GM18498 (cell line): ENCODE results near the gene CATSPERB.
"Not testable (repeated sequence)": the region's sequence is repeated elsewhere in the genome, so short reads cannot be mapped to it uniquely, and the experiment has no call there.

Experiments
- ATAC-seq: cut with Tn5 transposase; IDR thresholded peaks from one replicate; pipeline ENCODE4 v1.9.1; 2021; ENCODE audit warnings: mild to moderate bottlenecking, moderate library complexity; ENCODE audit not compliant: unreplicated experiment

Gene CATSPERB

GRCh38 chr14:91677687-91678086, 54.2 kb downstream of the CATSPERB start:
- not testable (repeated sequence) for ATAC-seq

GRCh38 chr14:91674911-91675310, 57.0 kb downstream of the CATSPERB start:
- ATAC-seq, result no peak

GRCh38 chr14:91669867-91670266, 62.0 kb downstream of the CATSPERB start:
- ATAC-seq, result no peak

- not testable (repeated sequence) for ATAC-seq
Observed at GRCh38 chr14:91667101-91667500, 64.8 kb downstream of the CATSPERB start.

- ATAC-seq, result no peak
Observed at GRCh38 chr14:91660790-91661189, 71.1 kb downstream of the CATSPERB start.

- ATAC-seq, result no peak
Observed at GRCh38 chr14:91654836-91655235, 77.0 kb downstream of the CATSPERB start.

- ATAC-seq, result no peak
Observed at GRCh38 chr14:91653451-91653850, 78.4 kb downstream of the CATSPERB start.

- no peak for ATAC-seq
Observed at GRCh38 chr14:91649930-91650329, 82.0 kb downstream of the CATSPERB start.

- no peak for ATAC-seq
Observed at GRCh38 chr14:91647856-91648255, 84.0 kb downstream of the CATSPERB start.

- ATAC-seq, result no peak
Observed at GRCh38 chr14:91636604-91637003, 95.3 kb downstream of the CATSPERB start.

GRCh38 chr14:91624757-91625156, 107.1 kb downstream of the CATSPERB start:
- ATAC-seq, result no peak

GRCh38 chr14:91614187-91614586, 117.7 kb downstream of the CATSPERB start:
- ATAC-seq, result no peak

GRCh38 chr14:91613459-91614112, 118.3 kb downstream of the CATSPERB start:
- no peak for ATAC-seq

GRCh38 chr14:91611528-91611927, 120.4 kb downstream of the CATSPERB start:
- ATAC-seq, result no peak

GRCh38 chr14:91609161-91609560, 122.7 kb downstream of the CATSPERB start:
- no peak for ATAC-seq

- no peak for ATAC-seq
Observed at GRCh38 chr14:91607322-91608047, 124.4 kb downstream of the CATSPERB start.

- no peak for ATAC-seq
Observed at GRCh38 chr14:91606851-91607250, 125.0 kb downstream of the CATSPERB start.

GRCh38 chr14:91604611-91605010, 127.3 kb downstream of the CATSPERB start:
- ATAC-seq, result not testable (repeated sequence)

GRCh38 chr14:91599994-91600393, 131.9 kb downstream of the CATSPERB start:
- ATAC-seq, result no peak

- ATAC-seq, result no peak
Observed at GRCh38 chr14:91595736-91596135, 136.2 kb downstream of the CATSPERB start.

- not testable (repeated sequence) for ATAC-seq
Observed at GRCh38 chr14:91593957-91594356, 137.9 kb downstream of the CATSPERB start.

- no peak for ATAC-seq
Observed at GRCh38 chr14:91586410-91586809, 145.5 kb downstream of the CATSPERB start.
